GM23338 (cell line): ENCODE data around the gene TRIM54.
A peak's percentile ranks its signal among the peaks of the same experiment; 100 is the strongest.

ENCODE experiments used
- CREB1 ChIP-seq: fragments of 250-450 bp; sonication (Bioruptor Pico); IDR thresholded peaks from 2 replicates; pipeline ENCODE4 v1.5.0; 2020; ENCODE audit warnings: low read depth, mild to moderate bottlenecking, moderate library complexity
- EZH2 ChIP-seq: fragments of 200-600 bp; sonication (generic); IDR thresholded peaks from one replicate; pipeline ENCODE4 v1.8.0; 2017; ENCODE audit warnings: antibody characterized with exemption, mild to moderate bottlenecking, low read depth; ENCODE audit not compliant: unreplicated experiment
- JUNB ChIP-seq: IDR thresholded peaks from one replicate; pipeline ENCODE4 v1.6.1; 2016; ENCODE audit warnings: antibody characterized with exemption; ENCODE audit not compliant: unreplicated experiment
- POLR2AphosphoS5 ChIP-seq: IDR thresholded peaks from 2 replicates; pipeline ENCODE4 v1.6.1; 2016; ENCODE audit warnings: antibody characterized with exemption, low read depth
- TF ChIP-seq, protein P1 (sequence below): IDR thresholded peaks from one replicate; pipeline ENCODE4 v1.6.1; 2018; ENCODE audit warnings: antibody characterized with exemption; ENCODE audit not compliant: unreplicated experiment
- TF ChIP-seq, protein P2 (sequence below), 2 experiments: fragments of 200-600 bp in 1 of 2; sonication (generic) in 1 of 2; conservative IDR thresholded peaks; 2 replicates each; pipeline versions ENCODE4 v1.5.1 to v1.6.1; 2016 to 2017; ENCODE audit warnings: antibody characterized with exemption in 2 of 2, low read depth in 2 of 2, mild to moderate bottlenecking in 2 of 2, moderate library complexity in 1 of 2

DNA sequence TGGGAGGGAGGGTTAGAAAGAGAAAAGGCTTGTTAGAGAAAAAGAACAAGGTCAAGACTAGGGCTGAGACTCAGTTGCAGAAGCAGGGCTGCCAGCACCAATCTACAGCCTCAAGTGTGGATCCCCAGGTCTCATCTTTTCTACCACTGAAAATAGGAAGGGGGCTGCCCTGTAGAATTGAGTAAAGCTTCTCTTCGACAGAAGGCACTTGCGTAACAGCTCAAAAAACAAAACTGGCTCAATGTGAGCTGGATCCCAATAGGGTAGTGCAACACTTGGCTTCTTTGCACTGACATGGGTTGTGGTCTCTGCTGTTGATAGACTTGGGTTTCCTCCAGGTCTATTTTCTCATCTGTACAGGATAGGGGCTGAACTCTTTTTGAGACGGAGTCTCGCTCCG is 42.5 kb downstream of the TRIM54 start:
- TF ChIP-seq, protein P1, sequence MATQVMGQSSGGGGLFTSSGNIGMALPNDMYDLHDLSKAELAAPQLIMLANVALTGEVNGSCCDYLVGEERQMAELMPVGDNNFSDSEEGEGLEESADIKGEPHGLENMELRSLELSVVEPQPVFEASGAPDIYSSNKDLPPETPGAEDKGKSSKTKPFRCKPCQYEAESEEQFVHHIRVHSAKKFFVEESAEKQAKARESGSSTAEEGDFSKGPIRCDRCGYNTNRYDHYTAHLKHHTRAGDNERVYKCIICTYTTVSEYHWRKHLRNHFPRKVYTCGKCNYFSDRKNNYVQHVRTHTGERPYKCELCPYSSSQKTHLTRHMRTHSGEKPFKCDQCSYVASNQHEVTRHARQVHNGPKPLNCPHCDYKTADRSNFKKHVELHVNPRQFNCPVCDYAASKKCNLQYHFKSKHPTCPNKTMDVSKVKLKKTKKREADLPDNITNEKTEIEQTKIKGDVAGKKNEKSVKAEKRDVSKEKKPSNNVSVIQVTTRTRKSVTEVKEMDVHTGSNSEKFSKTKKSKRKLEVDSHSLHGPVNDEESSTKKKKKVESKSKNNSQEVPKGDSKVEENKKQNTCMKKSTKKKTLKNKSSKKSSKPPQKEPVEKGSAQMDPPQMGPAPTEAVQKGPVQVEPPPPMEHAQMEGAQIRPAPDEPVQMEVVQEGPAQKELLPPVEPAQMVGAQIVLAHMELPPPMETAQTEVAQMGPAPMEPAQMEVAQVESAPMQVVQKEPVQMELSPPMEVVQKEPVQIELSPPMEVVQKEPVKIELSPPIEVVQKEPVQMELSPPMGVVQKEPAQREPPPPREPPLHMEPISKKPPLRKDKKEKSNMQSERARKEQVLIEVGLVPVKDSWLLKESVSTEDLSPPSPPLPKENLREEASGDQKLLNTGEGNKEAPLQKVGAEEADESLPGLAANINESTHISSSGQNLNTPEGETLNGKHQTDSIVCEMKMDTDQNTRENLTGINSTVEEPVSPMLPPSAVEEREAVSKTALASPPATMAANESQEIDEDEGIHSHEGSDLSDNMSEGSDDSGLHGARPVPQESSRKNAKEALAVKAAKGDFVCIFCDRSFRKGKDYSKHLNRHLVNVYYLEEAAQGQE = no peak
- TF ChIP-seq, protein P2, sequence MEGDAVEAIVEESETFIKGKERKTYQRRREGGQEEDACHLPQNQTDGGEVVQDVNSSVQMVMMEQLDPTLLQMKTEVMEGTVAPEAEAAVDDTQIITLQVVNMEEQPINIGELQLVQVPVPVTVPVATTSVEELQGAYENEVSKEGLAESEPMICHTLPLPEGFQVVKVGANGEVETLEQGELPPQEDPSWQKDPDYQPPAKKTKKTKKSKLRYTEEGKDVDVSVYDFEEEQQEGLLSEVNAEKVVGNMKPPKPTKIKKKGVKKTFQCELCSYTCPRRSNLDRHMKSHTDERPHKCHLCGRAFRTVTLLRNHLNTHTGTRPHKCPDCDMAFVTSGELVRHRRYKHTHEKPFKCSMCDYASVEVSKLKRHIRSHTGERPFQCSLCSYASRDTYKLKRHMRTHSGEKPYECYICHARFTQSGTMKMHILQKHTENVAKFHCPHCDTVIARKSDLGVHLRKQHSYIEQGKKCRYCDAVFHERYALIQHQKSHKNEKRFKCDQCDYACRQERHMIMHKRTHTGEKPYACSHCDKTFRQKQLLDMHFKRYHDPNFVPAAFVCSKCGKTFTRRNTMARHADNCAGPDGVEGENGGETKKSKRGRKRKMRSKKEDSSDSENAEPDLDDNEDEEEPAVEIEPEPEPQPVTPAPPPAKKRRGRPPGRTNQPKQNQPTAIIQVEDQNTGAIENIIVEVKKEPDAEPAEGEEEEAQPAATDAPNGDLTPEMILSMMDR (conservative IDR thresholded peaks at IDR 0.05; ENCODE audit: low read depth in 2 of 2) = no peak
- peak; percentile 11; the same call in 1 of the 2 replicates for TF ChIP-seq POLR2AphosphoS5
- no peak for TF ChIP-seq EZH2
- no peak for TF ChIP-seq JUNB
- no peak for TF ChIP-seq CREB1 (CRISPR knock-in tag)
